Camera-type eye (tissue), 1 donor: Measurements from ENCODE around the gene HOXB2. TPM values are rescaled to one million over a fixed set of nuclear protein-coding genes. Genes with fewer than 3 reads are reported as not detected.

Experiments used
- total RNA-seq: library from RNA; depleted of rRNA; stranded (reverse); fragments of >200 nt; gene quantifications from one replicate; pipeline ENCODE4 v1.2.3, GENCODE V29; 2014

HOXB2 gene
- not detected for total RNA-seq

GRCh38 chr17:48545022-48545375 lies at the start of gene HOXB2:
Gene HOXB2, minus strand, starts transcription at chr17:48545109. Its CDS starts 198 bp downstream, at chr17:48544911.

GRCh38 chr17:48593126-48593829 lies 48.4 kb upstream of the HOXB2 start, which contains the start of gene HOXB5:
Gene HOXB5, minus strand, starts transcription at chr17:48593779. Its CDS starts 97 bp downstream, at chr17:48593682.

GRCh38 chr17:48589831-48590606 lies 45.1 kb upstream of the HOXB2 start, which contains the start of gene HOXB3:
Gene HOXB3, minus strand, starts transcription at chr17:48590241. Its CDS starts 37,767 bp downstream, at chr17:48552474.

GRCh38 chr17:48577946-48578615 lies 33.2 kb upstream of the HOXB2 start, which contains the start of gene HOXB4:
Gene HOXB4, minus strand, starts transcription at chr17:48578350. Its CDS starts 31 bp downstream, at chr17:48578319.

GRCh38 chr17:48530887-48531272 lies 14.0 kb downstream of the HOXB2 start, which contains the start of gene HOXB1:
Gene HOXB1, minus strand, starts transcription at chr17:48531011. Its CDS starts 107 bp downstream, at chr17:48530904.

Other genes starting within 250 kb of the HOXB2 start
- gene SKAP1, start 114.9 kb downstream of the HOXB2 start, total RNA-seq = 0.38 TPM
- gene HOXB1, start 14.1 kb downstream of the HOXB2 start, total RNA-seq = not detected
- gene HOXB4, start 33.2 kb upstream of the HOXB2 start, total RNA-seq = not detected
- gene HOXB3, start 45.1 kb upstream of the HOXB2 start, total RNA-seq = 0.22 TPM
- gene HOXB5, start 48.7 kb upstream of the HOXB2 start, total RNA-seq = not detected
- gene HOXB6, start 59.9 kb upstream of the HOXB2 start, total RNA-seq = not detected
- gene HOXB7, start 65.9 kb upstream of the HOXB2 start, total RNA-seq = not detected
- gene HOXB8, start 70.2 kb upstream of the HOXB2 start, total RNA-seq = not detected
- gene HOXB9, start 81.2 kb upstream of the HOXB2 start, total RNA-seq = not detected
- not detected for gene PRAC1, start 177.4 kb upstream of the HOXB2 start, total RNA-seq
- not detected for gene PRAC2, start 178.1 kb upstream of the HOXB2 start, total RNA-seq
- not detected for gene HOXB13, start 183.6 kb upstream of the HOXB2 start, total RNA-seq